IMR-90 (cell line): ENCODE results near the gene WBP2. TPM values are rescaled to one million over a fixed set of nuclear protein-coding genes. Genes with fewer than 3 reads are reported as not detected.
"Not testable (repeated sequence)": the region's sequence is repeated elsewhere in the genome, so short reads cannot be mapped to it uniquely, and the experiment has no call there.

ENCODE experiments used
- ATAC-seq: fragments of 200-7000 bp; cut with Tn5 transposase; 2 replicates; pipeline ENCODE4 v1.9.1; 2020; ENCODE audit warnings: low read depth, mild to moderate bottlenecking, moderate library complexity
- BruUV-seq: library from RNA; stranded (reverse); fragments of 400-500 nt; replicated peaks from 2 replicates; lab custom pipeline; 2021; lab: Mats Ljungman, UMichigan
- CTCF ChIA-PET: fragments of 300-600 bp; formaldehyde crosslinking; extraction: SDS; loops from one replicate; lab custom pipeline; 2021; ENCODE audit warnings: antibody characterized with exemption; lab: Yijun Ruan, JAX
- POLR2A ChIA-PET: fragments of 300-600 bp; sonication (Branson Sonifier 250); formaldehyde crosslinking; loops from one replicate; lab custom pipeline; 2022; ENCODE audit warnings: antibody characterized with exemption; ENCODE audit not compliant: unreplicated experiment; lab: Charles Lee
- DNase-seq: peaks from one replicate; pipeline ENCODE4 v3.0.0; 2013
- H2AFZ ChIP-seq: replicated peaks from 2 replicates; pipeline ENCODE3; 2013; ENCODE audit warnings: low read length, mild to moderate bottlenecking; ENCODE audit not compliant: poor library complexity
- H2AK5ac ChIP-seq: 2 replicates; pipeline ENCODE4 v1.6.1; 2013; ENCODE audit warnings: low read depth, low read length, inconsistent platforms
- H2AK9ac ChIP-seq: replicated peaks from 2 replicates; pipeline ENCODE3; 2013; ENCODE audit warnings: mild to moderate bottlenecking, low read depth, low read length, moderate library complexity; ENCODE audit not compliant: poor library complexity
- H2BK120ac ChIP-seq: 2 replicates; pipeline ENCODE4 v1.6.1; 2013; ENCODE audit warnings: low read depth, low read length, inconsistent platforms
- H2BK15ac ChIP-seq: 3 replicates; pipeline ENCODE4 v1.6.1; 2013; ENCODE audit warnings: low read depth, low read length, inconsistent platforms
- H2BK20ac ChIP-seq: 2 replicates; pipeline ENCODE4 v1.6.1; 2013; ENCODE audit warnings: low read depth, mild to moderate bottlenecking, inconsistent platforms, low read length, moderate library complexity
- H2BK5ac ChIP-seq: 2 replicates; pipeline ENCODE4 v1.6.1; 2013; ENCODE audit warnings: mild to moderate bottlenecking, low read depth, low read length, inconsistent platforms; ENCODE audit not compliant: poor library complexity, severe bottlenecking
- H3K14ac ChIP-seq: replicated peaks from 2 replicates; pipeline ENCODE4 v1.6.1; 2013; ENCODE audit warnings: low read depth, low read length, inconsistent platforms
- H3K18ac ChIP-seq: 2 replicates; pipeline ENCODE4 v1.6.1; 2013; ENCODE audit warnings: low read depth, low read length, control low read depth
- H3K23ac ChIP-seq: 2 replicates; pipeline ENCODE4 v1.6.1; 2013; ENCODE audit warnings: low read depth, low read length, inconsistent platforms
- H3K27ac ChIP-seq: 2 replicates; pipeline ENCODE4 v1.5.1; 2013; ENCODE audit warnings: mild to moderate bottlenecking, control low read depth, low read length; ENCODE audit not compliant: insufficient read depth
- H3K27me3 ChIP-seq: 2 replicates; pipeline ENCODE4 v1.6.1; 2013; ENCODE audit warnings: low read length; ENCODE audit not compliant: control insufficient read depth, insufficient read depth
- H3K36me3 ChIP-seq: 2 replicates; pipeline ENCODE4 v1.6.1; 2013; ENCODE audit warnings: low read length, mixed read lengths; ENCODE audit not compliant: control insufficient read depth, insufficient read depth
- H3K4ac ChIP-seq: 2 replicates; pipeline ENCODE4 v1.6.1; 2013; ENCODE audit warnings: low read depth, low read length, inconsistent platforms
- H3K4me1 ChIP-seq: 2 replicates; pipeline ENCODE4 v1.6.1; 2013; ENCODE audit warnings: low read length, mixed read lengths; ENCODE audit not compliant: control insufficient read depth, insufficient read depth
- H3K4me2 ChIP-seq: 2 replicates; pipeline ENCODE4 v1.6.1; 2013; ENCODE audit warnings: low read depth, mild to moderate bottlenecking, control low read depth, low read length, moderate library complexity
- H3K4me3 ChIP-seq: 2 replicates; pipeline ENCODE4 v1.5.1; 2013; ENCODE audit warnings: low read depth, mild to moderate bottlenecking, control low read depth, low read length, moderate library complexity; ENCODE audit not compliant: insufficient read depth
- H3K56ac ChIP-seq: 2 replicates; pipeline ENCODE4 v1.6.1; 2013; ENCODE audit warnings: low read length, inconsistent platforms; ENCODE audit not compliant: insufficient read depth; ENCODE audit errors: extremely low read depth
- H3K79me1 ChIP-seq, 2 experiments: 2 replicates each; pipeline ENCODE4 v1.6.1; 2013; ENCODE audit warnings: low read length in 2 of 2, inconsistent platforms in 1 of 2, low read depth in 1 of 2
- H3K9ac ChIP-seq: 2 replicates; pipeline ENCODE4 v1.6.1; 2013; ENCODE audit warnings: low read depth, low read length, control low read depth
- H3K9me1 ChIP-seq: 2 replicates; pipeline ENCODE4 v1.6.1; 2013; ENCODE audit warnings: low read length, inconsistent platforms; ENCODE audit not compliant: insufficient read depth
- H3K9me3 ChIP-seq: 2 replicates; pipeline ENCODE4 v1.6.1; 2013; ENCODE audit warnings: low read length; ENCODE audit not compliant: control insufficient read depth, insufficient read depth
- H4K20me1 ChIP-seq: 2 replicates; pipeline ENCODE4 v1.6.1; 2013; ENCODE audit warnings: low read length, inconsistent platforms; ENCODE audit not compliant: insufficient read depth
- H4K5ac ChIP-seq: 2 replicates; pipeline ENCODE4 v1.6.1; 2013; ENCODE audit warnings: mild to moderate bottlenecking, low read depth, low read length, control low read depth
- H4K8ac ChIP-seq, 2 experiments: 2 replicates each; pipeline ENCODE4 v1.6.1; 2013; ENCODE audit warnings: low read depth in 2 of 2, low read length in 2 of 2, control low read depth in 1 of 2, inconsistent platforms in 1 of 2
- H4K91ac ChIP-seq: 2 replicates; pipeline ENCODE4 v1.6.1; 2013; ENCODE audit warnings: low read depth, low read length, inconsistent platforms; ENCODE audit not compliant: insufficient read depth
- CEBPB ChIP-seq: IDR thresholded peaks from 2 replicates; pipeline ENCODE4 v1.6.1; 2012; ENCODE audit warnings: low read depth, low read length, improper control_type of control experiment
- WGBS, 2 experiments: methylation state at CpG; one replicate each; pipeline versions ENCODE4 v1.1.5 to v1.1.7; 2013; ENCODE audit warnings: missing lambda C conversion rate in 2 of 2; ENCODE audit not compliant: insufficient read length in 1 of 2; ENCODE audit errors: extremely low coverage in 2 of 2; 5-methylcytosine and 5-hydroxymethylcytosine counted together
- dilution Hi-C: fragments of 300-500 bp; cut with HindIII; formaldehyde crosslinking; loops from one replicate; pipeline ENCODE4 v1.14.3; 2018; ENCODE audit warnings: low sequenced_read_pairs; ENCODE audit not compliant: unreplicated experiment
- in situ Hi-C: fragments of 300-500 bp; cut with MboI; formaldehyde crosslinking; loops from 3 replicates; pipeline ENCODE4 v1.14.3; 2019; ENCODE audit warnings: low sequenced_read_pairs, inconsistent platforms, mixed read lengths
- intact Hi-C: fragments of 100-400 bp; cut with micrococcal nuclease; formaldehyde crosslinking; loops from 2 replicates; pipeline ENCODE4 v1.10.0; 2022
- polyA plus RNA-seq, 3 experiments: library from polyadenylated mRNA; depleted of rRNA; stranded (reverse); fragments of >200 nt; gene quantifications; 2 replicates each; pipeline ENCODE4 v1.2.3, GENCODE V29; 2012; ENCODE audit warnings: low replicate concordance in 1 of 3
- total RNA-seq: library from RNA; depleted of rRNA; stranded (reverse); fragments of >200 nt; gene quantifications from 2 replicates; pipeline ENCODE4 v1.2.3, GENCODE V29; 2012

WBP2 gene
- total and polyA plus RNA-seq, 2 of the 4 experiments (the other 2 are of a cell fraction), result 9.0 to 35.5 TPM

DNA sequence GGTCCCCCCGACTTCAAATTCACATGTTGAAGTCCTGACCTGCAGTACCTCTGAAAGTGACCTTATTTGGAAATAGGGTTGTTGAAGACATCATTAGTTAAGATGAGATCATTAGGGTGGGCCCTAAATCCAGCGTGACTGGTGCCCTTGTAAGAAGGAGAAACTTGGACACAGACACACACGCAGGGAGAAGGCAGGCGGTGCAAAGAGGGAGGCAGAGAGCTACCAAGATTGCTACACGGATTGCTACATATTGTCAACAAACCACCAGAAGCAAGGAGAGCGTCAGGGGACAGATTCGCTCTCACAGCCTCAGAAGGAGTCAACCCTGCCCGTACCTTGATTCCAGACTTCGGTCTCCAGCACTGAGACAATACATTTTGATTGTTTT, 6.8 kb upstream of the WBP2 start:
- no TSS peak for BruUV-seq
- Histone ChIP-seq H3K4me3 (no peak overlapping the region), H3K9me3 (no peaks in the 10 kb centered on the region), H3K79me1 (no peaks in the 10 kb centered on the region), H2AK9ac (no peak overlapping the region), H4K5ac (peak overlapping the region; percentile 32; the same call in 1 of the 2 replicates), H4K91ac (no peak overlapping the region), H2BK5ac (no peak overlapping the region), H2BK20ac (0 out of 2 replicates have a peak overlapping the region, but pooled peaks have one; percentile 18), H3K27me3 (no peaks in the 10 kb centered on the region), H2BK15ac (no peak overlapping the region), H4K20me1 (no peaks in the 10 kb centered on the region), H3K36me3 (no peaks in the 10 kb centered on the region), H3K9me1 (0 out of 2 replicates have a peak, but pooled peaks cover 3% of the 10 kb centered on the region), H3K4me1 (peaks cover 8% of the 10 kb centered on the region), H2AK5ac (peak overlapping the region; percentile 58; the same call in 1 of the 2 replicates), H3K14ac (no peak overlapping the region), H2AFZ (no peak overlapping the region), H3K9ac (no peak overlapping the region), H3K27ac (no peak overlapping the region), H3K56ac (no peak overlapping the region), H3K4me2 (no peak overlapping the region), H4K8ac (no peak overlapping the region), H3K23ac (no peak overlapping the region), H3K4ac (0 out of 2 replicates have a peak overlapping the region, but pooled peaks have one; percentile 43), H2BK120ac (peak overlapping the region; percentile 15; the same call in 1 of the 2 replicates), H3K18ac (no peak overlapping the region)
- intact Hi-C loops (no loop called here), dilution Hi-C loops (no loop called here), in situ Hi-C loops (no loop called here)
- ATAC-seq (no peak), DNase-seq (no peak)
- WGBS, 2 experiments, result 84% methylated on average over 3 of the region's 9 CpGs; no CpG with 5 or more reads in 1 of the 2 experiments
- POLR2A ChIA-PET, result no interaction called here
- no peak for TF ChIP-seq CEBPB
- CTCF ChIA-PET, result interaction anchor here (0.6 to 1.4 kb wide), 3 partner anchors 11 to 79 kb away, joined by 3 read pairs; partner anchors contain the start of gene TRIM47

DNA sequence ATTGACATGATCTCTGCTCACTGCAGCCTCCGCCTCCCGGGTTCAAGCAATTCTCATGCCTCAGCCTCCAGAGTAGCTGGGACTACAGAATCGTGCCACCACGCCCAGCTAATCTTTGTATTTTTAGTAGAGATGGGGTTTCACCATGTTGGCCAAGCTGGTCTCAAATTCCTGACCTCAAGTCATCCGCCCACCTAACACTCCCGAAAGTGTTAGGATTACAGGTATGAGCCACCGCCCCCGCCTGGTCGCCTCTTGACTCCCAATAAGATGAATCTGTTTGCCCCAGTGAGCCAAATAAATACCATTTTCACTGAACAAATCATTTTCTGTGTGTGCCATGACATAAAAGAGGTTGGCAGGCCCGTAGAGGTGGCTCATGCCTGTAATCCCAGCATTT, 4.2 kb upstream of the WBP2 start:
- H4K20me1 ChIP-seq, H3K56ac ChIP-seq, H3K4me3 ChIP-seq, H3K4me2 ChIP-seq, BruUV-seq, H2BK20ac ChIP-seq, H2BK15ac ChIP-seq, H3K9me1 ChIP-seq, H2AFZ ChIP-seq, H3K9ac ChIP-seq, H3K4ac ChIP-seq, H2BK120ac ChIP-seq, H3K4me1 ChIP-seq, H3K23ac ChIP-seq, ATAC-seq, H3K9me3 ChIP-seq, H3K79me1 ChIP-seq, in situ Hi-C loops, H2AK5ac ChIP-seq, H4K91ac ChIP-seq, intact Hi-C loops, H3K27ac ChIP-seq, H3K27me3 ChIP-seq, H4K8ac ChIP-seq, H4K5ac ChIP-seq, H3K36me3 ChIP-seq, H3K14ac ChIP-seq, POLR2A ChIA-PET, H2BK5ac ChIP-seq, H3K18ac ChIP-seq, dilution Hi-C loops, DNase-seq: not testable (repeated sequence)
- WGBS, 2 experiments, result no CpG with 5 or more reads among the region's 10 CpGs
- CTCF ChIA-PET, result interaction anchor here (1.6 kb wide), 1 partner anchor 18 kb away, joined by 3 read pairs; no protein-coding TSS in a partner anchor
- H2AK9ac ChIP-seq, result peak overlapping the region; percentile 61
